ENCODE results near the gene ACSL3.
A peak's percentile ranks its signal among the peaks of the same experiment; 100 is the strongest.
"Not testable (repeated sequence)": the region's sequence is repeated elsewhere in the genome, so short reads cannot be mapped to it uniquely, and the experiment has no call there.

ACSL3 gene

DNA sequence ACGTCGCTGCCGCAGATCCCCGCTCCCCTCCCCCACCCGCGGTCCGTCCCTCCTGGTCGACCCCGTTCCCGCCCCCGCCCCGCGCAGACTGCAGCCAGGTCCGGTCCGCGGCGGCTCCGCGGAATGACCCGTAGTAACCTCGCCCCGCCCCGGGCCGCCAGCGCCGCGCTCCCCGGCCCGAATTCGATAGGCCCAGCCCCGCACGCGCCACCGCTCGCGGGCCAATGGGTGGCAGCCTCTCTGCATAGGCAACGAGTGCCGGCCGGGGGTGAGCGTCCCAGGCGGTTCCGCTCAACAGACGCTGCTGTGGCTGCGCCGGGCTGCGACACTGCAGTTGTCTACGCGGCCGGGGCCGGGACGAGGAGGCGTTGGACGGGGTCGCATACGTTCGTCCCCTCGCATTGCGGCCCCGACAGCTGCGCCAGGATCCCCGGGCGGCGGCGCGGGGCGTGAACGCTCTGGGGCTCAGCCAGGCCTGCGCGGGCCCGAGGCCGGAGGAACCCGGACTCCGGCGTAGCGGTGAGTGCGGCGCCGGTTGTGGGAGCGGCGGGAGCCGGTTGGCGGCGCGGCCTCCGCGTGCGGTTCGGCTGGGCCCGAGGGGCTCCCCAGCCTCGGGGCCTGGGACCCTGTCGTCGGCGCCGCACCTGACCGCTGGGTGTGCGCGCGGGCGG is at the start of gene ACSL3:
TSS of gene ACSL3 (plus strand) at position 297 of the 671 bp plus-strand sequence. CDS start 47,737 bp downstream, outside the sequence.
- DNase-seq, result peak; percentile 89

DNA sequence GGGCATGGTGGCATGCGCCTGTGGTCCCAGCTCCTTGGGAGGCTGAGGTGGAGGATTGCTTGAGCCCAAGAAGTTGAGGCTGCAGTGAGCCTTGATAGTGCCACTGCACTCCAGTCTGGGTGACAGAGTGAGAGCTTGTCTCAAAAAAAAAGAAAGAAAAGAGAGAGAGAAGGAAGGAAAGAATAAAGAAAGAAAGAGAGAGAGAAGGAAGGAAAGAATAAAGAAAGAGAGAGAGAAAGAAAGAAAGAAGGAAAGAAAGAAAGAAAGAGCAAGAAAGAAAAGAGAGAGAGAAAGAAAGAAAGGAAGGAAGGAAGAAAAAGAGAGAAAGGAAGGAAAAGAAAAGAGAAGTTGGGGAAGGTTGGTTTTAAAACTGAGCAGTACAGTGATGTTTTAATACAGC is 49.0 kb upstream of the ACSL3 start:
- DNase-seq, result no peak

DNA sequence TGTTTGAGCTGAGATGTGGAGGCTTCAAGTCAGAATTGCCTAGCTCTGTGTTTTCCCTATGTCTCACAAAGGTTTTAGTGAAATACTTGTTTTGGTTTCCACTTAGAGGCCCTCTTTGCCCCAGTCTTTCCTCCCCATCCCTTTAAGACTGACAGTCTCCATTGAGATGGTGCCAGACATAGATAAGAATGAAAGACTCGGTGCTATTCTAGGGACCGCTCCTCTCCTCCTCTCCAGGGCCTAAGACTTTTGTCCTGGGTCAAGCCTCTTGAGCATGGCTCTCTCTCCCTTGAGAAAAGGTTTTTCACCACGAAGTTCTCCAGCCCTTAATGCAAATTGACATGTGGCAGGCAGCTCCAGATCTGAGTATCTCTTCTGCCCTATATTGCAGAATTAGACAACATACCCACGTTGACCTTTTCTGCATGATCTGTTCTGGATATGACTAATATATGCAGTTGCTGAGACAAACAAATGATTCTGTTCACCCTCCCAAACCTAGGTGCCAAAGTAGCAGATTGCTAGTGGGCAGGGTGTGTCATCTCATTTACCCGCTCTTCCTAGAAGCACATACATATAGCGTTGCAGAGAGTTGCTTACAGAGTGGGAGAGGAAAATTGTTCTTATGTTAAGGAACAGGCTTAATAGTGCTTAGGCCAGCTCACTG is 47.5 kb upstream of the ACSL3 start:
- DNase-seq, result no peak

- DNase-seq, result no peak
Measured at GRCh38 chr2:222819722-222820333, 41.0 kb upstream of the ACSL3 start.

DNA sequence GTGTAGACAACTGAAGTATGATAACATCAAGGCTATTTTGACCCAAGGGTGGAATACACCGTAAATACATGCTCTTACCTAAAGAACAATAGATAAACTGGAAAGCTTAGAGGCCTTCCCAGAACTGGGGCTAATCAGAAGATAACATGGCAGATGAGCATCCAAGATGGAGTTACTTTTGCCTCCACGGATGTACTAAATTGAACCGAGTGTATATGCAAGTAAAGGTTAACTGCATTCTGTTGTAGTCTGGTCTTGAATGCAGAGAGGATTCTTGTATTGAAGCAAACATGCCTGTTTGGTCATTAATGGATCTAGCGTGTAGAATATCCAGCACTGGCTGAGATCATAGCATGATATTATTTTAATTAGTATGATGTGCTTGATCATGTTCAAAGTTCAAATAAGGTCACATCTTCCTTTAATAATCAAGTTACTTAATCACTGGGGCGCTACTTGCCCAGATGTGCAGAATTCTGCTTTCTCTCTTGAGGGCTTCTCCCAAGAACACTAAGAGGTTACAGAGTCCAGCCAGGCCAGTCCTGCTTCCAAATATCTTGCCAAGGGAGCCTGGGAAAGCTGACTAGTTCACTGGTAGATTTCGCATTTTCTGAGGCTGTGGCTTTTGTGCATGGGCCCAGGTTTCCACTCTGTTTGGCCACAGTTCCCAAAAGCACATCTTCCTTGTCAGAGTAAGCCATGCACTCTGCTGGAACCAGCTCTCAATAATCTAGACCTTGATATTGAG is 37.5 kb upstream of the ACSL3 start:
- no peak for DNase-seq

DNA sequence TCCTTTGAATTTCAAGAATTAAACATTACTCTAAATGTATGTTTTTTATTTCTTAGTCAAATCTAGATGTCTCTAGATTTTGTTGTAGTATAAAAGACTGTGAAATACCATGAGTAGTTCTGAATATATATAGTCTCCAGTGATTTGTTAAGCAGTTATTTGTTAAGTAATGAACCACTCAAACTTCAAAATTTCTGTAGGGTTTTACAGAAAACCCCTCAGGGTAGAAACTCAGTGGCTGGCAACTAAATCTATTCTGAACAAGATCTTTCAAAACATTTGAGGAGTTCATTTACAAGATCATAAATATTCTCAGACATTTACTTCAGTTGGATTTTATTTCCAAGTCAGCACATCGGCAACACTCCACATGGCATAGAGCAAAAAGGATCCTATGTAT is 35.8 kb upstream of the ACSL3 start:
- no peak for DNase-seq

- DNase-seq, result no peak
Measured at GRCh38 chr2:222827417-222827816, 33.4 kb upstream of the ACSL3 start.

DNA sequence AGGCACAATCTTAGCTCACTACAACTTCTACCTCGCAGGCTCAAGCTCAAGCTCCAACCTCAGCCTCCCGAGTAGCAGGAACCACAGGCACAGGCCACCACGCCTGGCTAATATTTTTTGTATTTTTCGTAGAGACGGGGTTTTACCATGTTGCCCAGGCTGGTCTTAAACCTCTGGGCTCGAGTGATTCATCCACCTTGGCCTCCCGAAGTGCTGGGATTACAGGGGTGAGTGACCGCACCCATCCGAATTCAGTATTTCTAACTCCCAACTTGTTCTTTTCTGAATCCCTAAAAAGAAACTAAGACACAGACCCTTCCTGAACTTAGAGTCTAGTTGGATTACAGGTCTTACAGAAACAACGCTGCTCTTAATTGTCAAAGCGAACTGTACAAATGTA is 32.3 kb upstream of the ACSL3 start:
- DNase-seq, result no peak

DNA sequence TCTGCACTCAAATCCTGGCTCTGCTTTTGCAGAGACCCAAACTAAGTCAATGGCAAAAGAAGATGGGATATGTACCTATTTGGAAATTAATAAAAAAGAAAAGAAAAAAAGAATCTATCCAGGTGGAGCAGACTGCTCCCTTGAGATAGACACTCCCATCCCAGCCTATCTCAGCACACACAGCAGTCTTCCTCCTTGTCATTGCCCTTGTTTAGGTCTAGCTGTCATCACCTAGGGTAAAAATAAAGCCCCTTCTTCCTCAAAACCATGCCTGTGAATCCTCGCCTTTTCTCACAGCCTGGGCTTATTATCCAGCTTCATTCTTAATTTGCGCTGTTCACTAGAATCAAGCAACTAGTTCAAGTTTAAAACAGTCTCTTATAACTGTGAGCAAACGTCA is 30.7 kb upstream of the ACSL3 start:
- DNase-seq, result no peak

DNA sequence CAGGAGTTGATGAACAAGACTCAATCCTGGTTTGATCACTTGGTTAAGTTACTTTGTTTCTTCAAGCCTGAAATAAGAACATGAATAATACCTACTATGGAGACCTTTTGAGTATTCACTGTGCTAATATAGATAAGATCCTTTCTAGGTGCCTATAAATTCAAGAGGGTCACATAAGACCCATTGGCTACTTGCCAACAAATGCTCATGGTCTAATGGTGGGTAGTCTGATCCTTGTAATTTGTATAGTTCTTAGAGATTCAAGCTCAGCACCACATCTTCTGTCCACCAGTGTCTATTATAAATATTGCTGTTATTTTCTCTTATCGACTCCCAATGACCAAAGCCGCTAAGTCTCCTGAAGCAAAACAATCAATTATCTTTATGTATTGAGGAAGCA is 27.4 kb upstream of the ACSL3 start:
- no peak for DNase-seq

DNA sequence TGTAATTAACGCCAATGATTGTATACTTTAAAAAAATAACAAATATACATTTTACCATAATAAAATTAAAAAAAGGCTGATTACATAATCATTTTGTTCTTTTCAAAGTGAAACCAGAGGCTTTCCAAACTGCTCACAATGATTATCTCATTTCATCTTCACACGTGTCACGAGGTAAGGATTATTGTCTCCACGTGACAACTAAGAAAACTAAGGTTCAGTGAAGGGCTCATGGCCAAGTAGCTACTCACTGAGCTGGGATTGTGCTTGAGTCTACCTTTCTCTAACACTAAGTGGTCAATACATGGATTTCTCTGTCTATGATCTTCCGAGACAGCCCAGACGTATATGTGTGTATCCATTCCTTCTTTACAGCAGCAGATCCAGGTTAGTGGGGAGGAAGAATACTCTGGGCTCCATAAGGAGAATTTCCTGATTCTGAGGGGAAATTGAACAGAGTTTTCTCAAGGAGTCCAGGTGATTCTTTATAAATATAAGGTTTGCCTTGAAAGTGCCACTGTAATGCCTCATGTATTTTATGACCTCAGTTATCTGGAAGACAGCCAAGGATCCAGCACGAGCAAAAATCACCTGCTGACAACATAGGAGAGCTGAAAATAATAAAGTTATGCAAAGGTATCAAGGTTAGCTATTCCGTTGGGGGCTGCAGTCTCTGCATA is 25.6 kb upstream of the ACSL3 start:
- no peak for DNase-seq

GRCh38 chr2:222835823-222836151 is 25.0 kb upstream of the ACSL3 start:
- no peak for DNase-seq

- no peak for DNase-seq
Measured at GRCh38 chr2:222837643-222838056, 23.2 kb upstream of the ACSL3 start.

DNA sequence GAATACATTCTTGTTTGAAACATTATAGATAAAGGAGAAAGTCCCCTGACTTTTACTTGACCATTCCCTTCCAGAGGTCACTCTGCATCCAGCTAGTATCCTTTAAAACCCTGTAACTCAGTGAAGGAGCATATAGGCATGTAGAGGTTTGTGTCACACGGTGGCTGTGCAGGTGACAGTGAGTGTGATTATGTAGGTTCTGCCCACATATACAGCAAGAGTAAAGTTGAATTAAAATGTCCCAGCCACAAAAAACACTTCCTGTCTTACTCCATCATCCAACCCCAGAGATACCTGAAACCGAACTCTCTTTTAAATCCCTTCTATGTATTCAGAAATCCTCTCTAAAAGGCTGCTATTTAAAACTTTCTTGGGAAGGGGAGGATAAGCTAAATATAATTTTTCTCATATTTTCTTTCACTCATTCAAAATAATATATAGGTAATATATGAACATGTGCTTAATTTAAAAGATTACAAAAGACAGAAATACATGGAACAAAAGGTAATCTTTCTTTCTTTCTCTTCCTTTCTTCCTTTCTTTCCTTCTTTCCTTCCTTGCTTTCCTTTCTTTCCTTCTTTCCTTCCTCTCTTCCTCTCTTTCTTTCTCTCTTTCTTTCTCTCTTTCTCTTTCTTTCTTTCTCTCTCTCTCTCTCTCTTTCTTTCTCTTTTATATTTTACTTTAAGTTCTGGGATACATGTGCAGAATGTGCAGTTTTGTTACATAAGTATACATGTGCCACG is 20.6 kb upstream of the ACSL3 start:
- no peak for DNase-seq

DNA sequence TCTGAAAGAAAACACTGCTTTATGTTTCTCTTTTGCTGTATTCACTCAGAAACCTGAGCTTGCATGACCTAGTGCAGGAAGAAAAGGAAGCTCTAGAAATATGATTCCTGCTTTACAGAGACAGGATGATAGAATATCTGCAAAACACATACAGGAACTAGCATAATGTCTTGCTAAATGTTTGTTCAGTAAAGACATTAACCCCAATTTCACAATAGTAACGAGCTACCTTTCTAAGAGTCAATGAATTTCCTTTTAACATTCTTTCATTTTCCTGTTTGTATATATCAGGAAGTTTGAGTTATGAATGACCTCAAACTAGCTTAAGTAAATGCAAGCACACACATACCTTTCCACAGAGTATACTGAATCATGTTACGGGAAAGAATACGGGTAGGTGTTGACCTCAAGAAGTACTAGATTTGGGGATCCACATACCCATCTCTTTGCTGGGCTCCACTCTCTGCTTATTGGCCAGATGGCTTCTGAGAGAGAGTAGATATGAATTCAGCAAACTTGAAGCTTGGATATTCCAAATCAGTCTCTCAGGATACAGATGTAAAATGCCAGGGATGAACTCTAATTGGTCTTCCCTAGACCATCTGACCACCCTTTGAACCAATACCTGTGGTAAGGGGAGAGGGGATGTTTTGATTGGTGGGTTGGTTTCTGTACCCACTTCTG is 18.2 kb upstream of the ACSL3 start:
- DNase-seq, result no peak

DNA sequence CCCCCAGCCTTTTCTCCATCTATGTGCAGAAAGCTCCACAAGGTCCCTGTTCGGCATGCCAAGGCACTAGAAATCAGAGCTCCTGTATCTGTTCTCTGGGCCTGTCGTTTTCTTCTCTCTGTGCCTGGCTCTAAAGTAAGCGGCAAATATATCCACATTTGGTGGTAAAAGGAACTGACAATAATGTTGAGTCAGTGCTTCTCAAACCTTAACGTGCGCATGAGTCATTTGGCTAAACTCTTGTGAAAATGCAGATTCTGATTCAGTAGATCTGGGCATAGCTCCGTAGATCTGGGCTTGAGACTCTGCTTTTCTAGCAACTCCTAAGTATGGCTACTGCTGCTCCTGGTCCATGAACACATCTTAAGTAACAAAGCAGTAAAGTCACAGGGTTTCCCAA is 16.5 kb upstream of the ACSL3 start:
- no peak for DNase-seq

GRCh38 chr2:222845314-222845713 is 15.5 kb upstream of the ACSL3 start:
- not testable (repeated sequence) for DNase-seq

GRCh38 chr2:222846003-222846402 is 14.8 kb upstream of the ACSL3 start:
- no peak for DNase-seq

- not testable (repeated sequence) for DNase-seq
Measured at GRCh38 chr2:222848031-222848430, 12.8 kb upstream of the ACSL3 start.

- DNase-seq, result no peak
Measured at GRCh38 chr2:222848862-222849261, 12.0 kb upstream of the ACSL3 start.

DNA sequence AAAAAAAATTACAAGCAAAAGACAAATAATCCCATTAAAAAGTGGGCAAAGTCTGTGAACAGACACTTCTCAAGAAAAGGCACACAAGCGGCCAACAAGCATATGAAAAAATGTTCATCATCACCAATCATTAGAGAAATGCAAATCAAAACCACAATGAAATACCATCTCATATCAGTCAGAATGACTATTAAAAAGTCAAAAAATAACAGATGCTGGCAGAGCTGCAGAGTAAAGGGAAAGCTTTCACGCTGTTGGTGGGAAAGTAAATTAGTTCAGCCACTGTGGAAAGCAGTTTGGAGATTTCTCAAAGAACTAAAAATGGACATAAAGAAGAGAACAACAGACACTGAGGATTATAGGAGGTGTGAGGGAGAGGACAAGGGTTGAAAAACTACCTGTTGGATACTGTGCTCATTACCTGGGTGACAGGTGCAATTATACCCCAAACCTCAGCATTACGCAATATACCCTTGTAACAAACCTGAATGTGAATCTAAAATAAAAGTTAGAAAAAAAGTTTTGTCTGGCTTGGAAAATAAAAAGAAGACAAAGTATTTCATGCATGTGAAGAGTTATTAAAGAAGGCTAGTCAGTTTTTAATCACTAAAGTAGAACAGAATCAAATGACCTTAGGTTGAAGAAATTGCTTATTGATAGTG is 8.7 kb upstream of the ACSL3 start:
- DNase-seq, result no peak

Measured in T1000 (cell line).